HL-60 (cell line): ENCODE measurements around the gene MYOM3.

ENCODE experiments used
- DNase-seq, 2 experiments: peaks; one replicate each; pipeline ENCODE4 v3.0.0-alpha.2; 2010 to 2020; ENCODE audit warnings: low read depth in 1 of 2, low spot score in 1 of 2
- H3K27ac ChIP-seq: fragments of 250-450 bp; sonication (Bioruptor Pico); replicated peaks from 2 replicates; pipeline ENCODE4 v1.5.1; 2020; ENCODE audit warnings: mild to moderate bottlenecking, moderate library complexity
- H3K27me3 ChIP-seq: fragments of 250-450 bp; sonication (Bioruptor Pico); 2 replicates; pipeline ENCODE4 v1.5.1; 2021; ENCODE audit warnings: mild to moderate bottlenecking, moderate library complexity; ENCODE audit not compliant: insufficient read depth, poor library complexity, severe bottlenecking
- H3K4me3 ChIP-seq: replicated peaks from 2 replicates; pipeline ENCODE4 v1.5.1; 2011; ENCODE audit warnings: mild to moderate bottlenecking, control low read depth, low read length; ENCODE audit not compliant: insufficient read depth
- CTCF ChIP-seq: IDR thresholded peaks from one replicate; pipeline ENCODE4 v1.5.1; 2011; ENCODE audit warnings: low read length, control low read depth, inconsistent platforms; ENCODE audit not compliant: insufficient read depth
- GABPA ChIP-seq: IDR thresholded peaks from 2 replicates; pipeline ENCODE4 v1.6.1; 2012; ENCODE audit warnings: low read depth
- POLR2AphosphoS5 ChIP-seq: IDR thresholded peaks from 2 replicates; pipeline ENCODE4 v1.6.1; 2012; ENCODE audit warnings: low read depth
- REST ChIP-seq: IDR thresholded peaks from 2 replicates; pipeline ENCODE4 v1.6.1; 2012; ENCODE audit warnings: low read depth; ENCODE audit not compliant: insufficient replicate concordance
- SPI1 ChIP-seq: IDR thresholded peaks from 2 replicates; pipeline ENCODE4 v1.6.1; 2012; ENCODE audit warnings: low read depth, mild to moderate bottlenecking, borderline replicate concordance

The MYOM3 gene

GRCh38 chr1:24095140-24095859 lies 16.6 kb downstream of the MYOM3 start:
- no peak overlapping the region for H3K4me3 ChIP-seq
- no peak for TF ChIP-seq CTCF
- no peak for DNase-seq
- no peak overlapping the region for H3K27ac ChIP-seq
- H3K27me3 ChIP-seq, result no peaks in the 10 kb centered on the region

GRCh38 chr1:24094554-24094953 lies 17.4 kb downstream of the MYOM3 start:
- no peak overlapping the region for H3K4me3 ChIP-seq
- DNase-seq, result no peak
- no peak overlapping the region for H3K27ac ChIP-seq
- H3K27me3 ChIP-seq, result no peaks in the 10 kb centered on the region
- TF ChIP-seq GABPA (no peak), REST (no peak), SPI1 (no peak), CTCF (no peak), POLR2AphosphoS5 (no peak)

GRCh38 chr1:24093732-24094131 lies 18.2 kb downstream of the MYOM3 start:
- no peak for TF ChIP-seq POLR2AphosphoS5
- no peak for TF ChIP-seq GABPA
- TF ChIP-seq SPI1, result no peak
- TF ChIP-seq CTCF, result no peak
- no peak for TF ChIP-seq REST
- DNase-seq, result no peak
- H3K27ac ChIP-seq, result no peak overlapping the region
- no peak overlapping the region for H3K4me3 ChIP-seq
- H3K27me3 ChIP-seq, result no peaks in the 10 kb centered on the region

DNA sequence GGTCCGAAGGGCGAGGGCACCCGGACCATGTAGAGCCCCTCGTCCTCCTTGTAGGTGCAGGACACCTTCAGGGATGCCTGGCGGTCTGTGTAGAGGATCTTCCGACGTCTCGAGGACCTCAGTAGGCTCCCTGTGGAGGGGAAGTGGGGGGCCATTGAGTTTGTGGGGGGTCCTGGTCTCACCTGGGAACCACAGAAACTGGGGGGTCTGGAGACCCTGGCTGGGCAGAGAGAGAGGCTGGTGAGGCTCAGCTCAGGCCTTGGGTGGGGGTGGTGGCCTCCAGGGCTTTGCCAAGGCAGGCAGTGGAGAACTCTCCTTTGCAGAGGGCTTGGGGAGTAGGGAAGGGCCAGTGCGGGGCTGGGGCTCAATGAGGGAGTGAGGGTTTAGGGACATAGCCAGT lies 19.0 kb downstream of the MYOM3 start:
- H3K27me3 ChIP-seq, result no peaks in the 10 kb centered on the region
- no peak overlapping the region for H3K27ac ChIP-seq
- TF ChIP-seq CTCF (no peak), GABPA (no peak), REST (no peak), SPI1 (no peak), POLR2AphosphoS5 (no peak)
- DNase-seq, result no peak
- H3K4me3 ChIP-seq, result no peak overlapping the region
